B cell (primary cell): ENCODE results near the gene SLC25A29. TPM values are rescaled to one million over a fixed set of nuclear protein-coding genes. Genes with fewer than 3 reads are reported as not detected.

Experiments used
- ATAC-seq: fragments of 200-7000 bp; cut with Tn5 transposase; one replicate; pipeline ENCODE4 v1.10.0; 2021; ENCODE audit warnings: low read depth, mild to moderate bottlenecking, moderate number of reproducible peaks, moderate library complexity
- CTCF ChIA-PET: fragments of 350-600 bp; sonication (Branson Sonifier 250); formaldehyde crosslinking; loops from one replicate; lab custom pipeline; 2021; ENCODE audit warnings: antibody characterized with exemption, inconsistent platforms; lab: Charles Lee
- POLR2A ChIA-PET: fragments of 350-600 bp; sonication (Branson Sonifier 250); formaldehyde crosslinking; loops from one replicate; lab custom pipeline; 2021; ENCODE audit warnings: antibody characterized with exemption; lab: Charles Lee
- DNase-seq: peaks from one replicate; pipeline ENCODE4 v3.0.0; 2013
- H2AFZ ChIP-seq: 2 replicates; pipeline ENCODE4 v1.6.1; 2012; ENCODE audit warnings: mild to moderate bottlenecking, low read depth, low read length; ENCODE audit not compliant: insufficient read depth, poor library complexity, severe bottlenecking
- H3K27ac ChIP-seq, 2 donors: 1 replicate in 1 of 2; 2 replicates in 1 of 2; pipeline ENCODE4 v1.5.1; 2012 to 2013; ENCODE audit warnings: low read length in 2 of 2, mild to moderate bottlenecking in 2 of 2, moderate library complexity in 1 of 2
- H3K27me3 ChIP-seq, 4 experiments: fragments of 200-600 bp in 1 of 4; sonication (generic) in 1 of 4; replicated peaks in 1 of 4; 1 replicate in 2 of 4; 2 replicates in 2 of 4; pipeline versions ENCODE4 v1.6.1 to v1.7.0; 2013 to 2016; ENCODE audit warnings: low read length in 3 of 4, mild to moderate bottlenecking in 2 of 4, mixed read lengths in 1 of 4, moderate library complexity in 1 of 4; ENCODE audit not compliant: insufficient read depth in 4 of 4, control insufficient read depth in 3 of 4; ENCODE audit errors: control extremely low read depth in 1 of 4
- H3K36me3 ChIP-seq, 2 experiments: replicated peaks in 1 of 2; 1 replicate in 1 of 2; 2 replicates in 1 of 2; pipeline versions ENCODE4 v1.6.1 to v1.7.1; 2013; ENCODE audit warnings: low read length in 1 of 2; ENCODE audit not compliant: insufficient read depth in 2 of 2, control insufficient read depth in 1 of 2; ENCODE audit errors: control extremely low read depth in 1 of 2, extremely low read depth in 1 of 2
- H3K4me1 ChIP-seq, 2 donors: fragments of 200-600 bp in 1 of 2; sonication (generic) in 1 of 2; 1 replicate in 1 of 2; 2 replicates in 1 of 2; pipeline versions ENCODE4 v1.5.1 to v1.6.1; 2013 to 2017; ENCODE audit warnings: low read length in 2 of 2; ENCODE audit not compliant: control insufficient read depth in 2 of 2, insufficient read depth in 2 of 2
- H3K4me2 ChIP-seq: replicated peaks from 2 replicates; pipeline ENCODE3; 2012; ENCODE audit warnings: mild to moderate bottlenecking, low read depth, low read length; ENCODE audit not compliant: poor library complexity, severe bottlenecking
- H3K4me3 ChIP-seq, 5 experiments: fragments of 200-600 bp in 1 of 5; sonication (generic) in 1 of 5; 1 replicate in 3 of 5; 2 replicates in 2 of 5; pipeline versions ENCODE4 v1.5.1 to v1.7.0; 2011 to 2016; ENCODE audit warnings: low read length in 4 of 5, mild to moderate bottlenecking in 4 of 5, low read depth in 2 of 5, control low read depth in 1 of 5, moderate library complexity in 1 of 5; ENCODE audit not compliant: insufficient read depth in 1 of 5; ENCODE audit errors: control extremely low read depth in 1 of 5, extremely low read depth in 1 of 5
- H3K79me2 ChIP-seq: fragments of 200-600 bp; sonication (generic); one replicate; pipeline ENCODE4 v1.6.0; 2016; ENCODE audit warnings: low read length; ENCODE audit not compliant: control insufficient read depth, insufficient read depth
- H3K9ac ChIP-seq: fragments of 200-600 bp; sonication (generic); 2 replicates; pipeline ENCODE4 v1.6.1; 2017; ENCODE audit warnings: mild to moderate bottlenecking, low read length, moderate library complexity
- H3K9me3 ChIP-seq, 3 donors: one replicate each; pipeline versions ENCODE4 v1.6.1 to v1.7.1; 2013; ENCODE audit warnings: low read length in 2 of 3; ENCODE audit not compliant: control insufficient read depth in 2 of 3, insufficient read depth in 1 of 3; ENCODE audit errors: control extremely low read depth in 1 of 3
- H4K20me1 ChIP-seq: 2 replicates; pipeline ENCODE4 v1.6.0; 2012; ENCODE audit warnings: mild to moderate bottlenecking, low read length; ENCODE audit not compliant: insufficient read depth, control insufficient read depth, poor library complexity, severe bottlenecking
- H3K27ac Mint-ChIP-seq: one replicate; pipeline ENCODE4 v1.8.0; 2021; ENCODE audit warnings: mixed read lengths
- H3K27me3 Mint-ChIP-seq: one replicate; pipeline ENCODE4 v1.8.0; 2021; ENCODE audit warnings: mixed read lengths
- H3K4me1 Mint-ChIP-seq: one replicate; pipeline ENCODE4 v1.8.0; 2021; ENCODE audit warnings: mixed read lengths
- H3K4me3 Mint-ChIP-seq: one replicate; pipeline ENCODE4 v1.8.0; 2021; ENCODE audit warnings: mixed read lengths
- H3K9me3 Mint-ChIP-seq: one replicate; pipeline ENCODE4 v1.8.0; 2022; ENCODE audit warnings: mixed read lengths; ENCODE audit not compliant: insufficient read depth
- EZH2 ChIP-seq: IDR thresholded peaks from 2 replicates; pipeline ENCODE4 v1.6.1; 2012; ENCODE audit warnings: borderline replicate concordance, low read depth, mild to moderate bottlenecking, moderate library complexity, low read length; ENCODE audit not compliant: insufficient read depth, poor library complexity, severe bottlenecking
- whole genome bisulfite sequencing: methylation state at CpG from one replicate; pipeline ENCODE4 v1.1.5; 2013; ENCODE audit warnings: missing lambda C conversion rate; ENCODE audit not compliant: insufficient coverage; 5-methylcytosine and 5-hydroxymethylcytosine counted together
- intact Hi-C: fragments of 100-400 bp; cut with micrococcal nuclease; formaldehyde crosslinking; loops from one replicate; pipeline ENCODE4 v1.10.0; 2022
- polyA plus RNA-seq: library from polyadenylated mRNA; depleted of rRNA; stranded (reverse); fragments of >200 nt; gene quantifications from 2 replicates; pipeline ENCODE4 v1.2.3, GENCODE V29; 2012
- total RNA-seq, 2 donors: library from RNA; stranded (reverse); fragments of 120-200 nt in 1 of 2; gene quantifications; 1 replicate in 1 of 2; 2 replicates in 1 of 2; pipeline versions ENCODE4 v1.2.3 to v1.2.4, GENCODE V29; 2013 to 2022
- TF ChIP-seq, protein P1 (sequence below): fragments of 200-600 bp; IDR thresholded peaks from one replicate; pipeline ENCODE4 v1.8.0; 2022; ENCODE audit warnings: antibody characterized with exemption, mild to moderate bottlenecking

SLC25A29 gene
- total and polyA plus RNA-seq, 2 donors (not counting 1 experiment from before 2014, with no cell fraction given) = 15.1 to 99.9 TPM

DNA sequence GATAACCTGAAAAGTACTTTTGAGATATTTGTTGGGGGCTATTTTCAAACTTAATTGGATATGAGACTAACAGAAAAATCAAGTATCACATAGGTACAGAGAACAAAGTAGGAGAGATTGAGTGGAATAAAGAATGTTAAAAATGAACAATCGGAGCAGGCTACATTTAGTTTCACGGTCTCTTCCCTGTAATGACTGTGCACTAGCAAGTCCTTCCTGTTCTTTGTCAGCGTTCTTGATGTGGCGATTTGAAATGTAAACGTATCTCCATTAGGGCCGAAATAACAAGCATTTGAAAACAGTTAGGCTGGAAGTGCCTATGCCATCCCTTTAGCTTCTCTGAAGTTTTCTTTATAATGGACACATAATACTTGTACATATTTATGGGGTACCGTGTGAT, 31.0 kb downstream of the SLC25A29 start:
- H3K27ac ChIP-seq = no peak overlapping the region
- intact Hi-C loops = no loop called here
- Mint-ChIP-seq H3K4me1 (peaks cover 26% of the 10 kb centered on the region), H3K27me3 (no peaks in the 10 kb centered on the region), H3K9me3 (no peaks in the 10 kb centered on the region), H3K4me3 (no peak overlapping the region), H3K27ac (no peak overlapping the region)
- ChIA-PET POLR2A (no interaction called here), CTCF (interaction anchor here (1.6 to 1.7 kb wide), 2 partner anchors 10 to 34 kb away, joined by 3 to 6 read pairs; no protein-coding TSS in a partner anchor)
- H3K4me3 ChIP-seq = no peak overlapping the region
- H3K36me3 ChIP-seq = peaks cover 18 to 30% of the 10 kb centered on the region in 2 experiments
- WGBS = 23% methylated on average over 6 of the region's 7 CpGs
- no peaks in the 10 kb centered on the region for H3K9me3 ChIP-seq
- H3K4me2 ChIP-seq = no peak overlapping the region
- peaks cover 7 to 9% of the 10 kb centered on the region in 2 donors for H3K4me1 ChIP-seq
- no peak overlapping the region for H3K9ac ChIP-seq
- DNase-seq = no peak
- peaks cover 56% of the 10 kb centered on the region for H4K20me1 ChIP-seq
- H2AFZ ChIP-seq = no peak overlapping the region
- TF ChIP-seq, protein P1, sequence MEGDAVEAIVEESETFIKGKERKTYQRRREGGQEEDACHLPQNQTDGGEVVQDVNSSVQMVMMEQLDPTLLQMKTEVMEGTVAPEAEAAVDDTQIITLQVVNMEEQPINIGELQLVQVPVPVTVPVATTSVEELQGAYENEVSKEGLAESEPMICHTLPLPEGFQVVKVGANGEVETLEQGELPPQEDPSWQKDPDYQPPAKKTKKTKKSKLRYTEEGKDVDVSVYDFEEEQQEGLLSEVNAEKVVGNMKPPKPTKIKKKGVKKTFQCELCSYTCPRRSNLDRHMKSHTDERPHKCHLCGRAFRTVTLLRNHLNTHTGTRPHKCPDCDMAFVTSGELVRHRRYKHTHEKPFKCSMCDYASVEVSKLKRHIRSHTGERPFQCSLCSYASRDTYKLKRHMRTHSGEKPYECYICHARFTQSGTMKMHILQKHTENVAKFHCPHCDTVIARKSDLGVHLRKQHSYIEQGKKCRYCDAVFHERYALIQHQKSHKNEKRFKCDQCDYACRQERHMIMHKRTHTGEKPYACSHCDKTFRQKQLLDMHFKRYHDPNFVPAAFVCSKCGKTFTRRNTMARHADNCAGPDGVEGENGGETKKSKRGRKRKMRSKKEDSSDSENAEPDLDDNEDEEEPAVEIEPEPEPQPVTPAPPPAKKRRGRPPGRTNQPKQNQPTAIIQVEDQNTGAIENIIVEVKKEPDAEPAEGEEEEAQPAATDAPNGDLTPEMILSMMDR = no peak
- TF ChIP-seq EZH2 = no peak
- peaks cover 83% of the 10 kb centered on the region for H3K79me2 ChIP-seq
- no peaks in the 10 kb centered on the region for H3K27me3 ChIP-seq
- ATAC-seq = no peak

DNA sequence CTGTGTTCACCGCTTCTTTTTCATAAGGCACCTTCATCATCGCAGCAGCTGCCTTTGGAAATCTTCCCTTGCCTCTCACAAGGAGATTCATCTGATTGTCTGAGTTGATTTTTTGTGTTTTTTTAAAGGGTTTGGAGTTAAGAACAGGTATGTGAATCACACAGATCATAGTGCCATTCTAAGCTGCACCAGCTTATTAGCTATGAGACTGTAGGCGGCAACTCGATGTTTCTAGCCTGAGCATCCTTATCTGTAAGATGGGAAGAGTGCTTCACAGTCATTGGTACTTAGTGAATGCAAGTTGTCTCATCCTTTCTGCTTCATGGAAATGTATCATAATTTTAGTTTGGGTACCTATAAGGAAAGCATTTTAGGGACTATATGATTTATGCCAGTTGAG, 32.0 kb downstream of the SLC25A29 start:
- no peaks in the 10 kb centered on the region for H3K9me3 ChIP-seq
- H3K9me3 Mint-ChIP-seq = no peaks in the 10 kb centered on the region
- POLR2A ChIA-PET = no interaction called here
- no peaks in the 10 kb centered on the region for H3K27me3 ChIP-seq
- no peak overlapping the region for H3K27ac ChIP-seq
- intact Hi-C loops = loop anchor here (5.0 kb wide), 1 partner anchor 43 kb away; no protein-coding TSS in a partner anchor
- DNase-seq = no peak
- H3K79me2 ChIP-seq = peaks cover 83% of the 10 kb centered on the region
- peaks cover 7 to 9% of the 10 kb centered on the region in 2 donors for H3K4me1 ChIP-seq
- TF ChIP-seq, protein P1 = no peak
- no peak for TF ChIP-seq EZH2
- H3K27me3 Mint-ChIP-seq = no peaks in the 10 kb centered on the region
- 100% methylated on average over 1 of the region's 4 CpGs for WGBS
- CTCF ChIA-PET = interaction anchor here (0.6 to 1.6 kb wide), 3 partner anchors 9 to 487 kb away, joined by 3 read pairs; no protein-coding TSS in a partner anchor
- H4K20me1 ChIP-seq = peaks cover 60% of the 10 kb centered on the region
- no peak for ATAC-seq
- H3K36me3 ChIP-seq = peaks cover 18 to 30% of the 10 kb centered on the region in 2 experiments
- no peak overlapping the region for H2AFZ ChIP-seq
- no peak overlapping the region for H3K27ac Mint-ChIP-seq
- peaks cover 27% of the 10 kb centered on the region for H3K4me1 Mint-ChIP-seq
- H3K4me2 ChIP-seq = no peak overlapping the region
- H3K4me3 ChIP-seq = no peak overlapping the region
- no peak overlapping the region for H3K9ac ChIP-seq
- H3K4me3 Mint-ChIP-seq = no peak overlapping the region
